Sigmoid colon (tissue), 7 donors: ENCODE measurements around the gene ANP32A. TPM values are rescaled to one million over a fixed set of nuclear protein-coding genes. Genes with fewer than 3 reads are reported as not detected.

ENCODE experiments used
- DNase-seq: peaks from one replicate; pipeline ENCODE4 v3.0.0-alpha.2; 2019
- H3K27ac ChIP-seq, 4 donors: fragments of 200-600 bp; sonication (generic); one replicate each; pipeline ENCODE4 v1.5.1; 2016 to 2019; ENCODE audit warnings: mild to moderate bottlenecking in 1 of 4
- H3K27me3 ChIP-seq, 3 donors: fragments of 200-600 bp; sonication (generic); one replicate each; pipeline ENCODE4 v1.5.1; 2019; ENCODE audit warnings: mild to moderate bottlenecking in 1 of 3
- H3K36me3 ChIP-seq, 4 donors: fragments of 200-600 bp; sonication (generic); one replicate each; pipeline ENCODE4 v1.5.1; 2016 to 2019
- H3K4me1 ChIP-seq, 4 donors: fragments of 200-600 bp; sonication (generic); one replicate each; pipeline ENCODE4 v1.5.1; 2017 to 2019
- H3K4me3 ChIP-seq, 4 donors: fragments of 200-600 bp; sonication (generic); one replicate each; pipeline ENCODE4 v1.5.1; 2017 to 2019; ENCODE audit warnings: mild to moderate bottlenecking in 2 of 4, moderate library complexity in 1 of 4
- H3K9me3 ChIP-seq, 4 donors: fragments of 200-600 bp in 3 of 4; sonication (generic) in 3 of 4; one replicate each; pipeline versions ENCODE4 v1.5.1 to v1.6.1; 2013 to 2019
- CTCF ChIP-seq, 4 experiments: fragments of 450-650 bp in 3 of 4; fragments of 200-600 bp in 1 of 4; IDR thresholded peaks; one replicate each; pipeline ENCODE4 v1.5.1; 2016 to 2019; ENCODE audit warnings: antibody characterized with exemption in 4 of 4, mild to moderate bottlenecking in 3 of 4, moderate library complexity in 2 of 4
- EP300 ChIP-seq, 4 donors: sonication (generic); formaldehyde crosslinking; IDR thresholded peaks; one replicate each; pipeline ENCODE4 v1.6.1; 2017; ENCODE audit warnings: antibody characterized with exemption in 4 of 4
- POLR2A ChIP-seq, 2 donors: fragments of 450-650 bp; IDR thresholded peaks; one replicate each; pipeline ENCODE4 v1.6.1; 2016; ENCODE audit warnings: antibody characterized with exemption in 2 of 2, mild to moderate bottlenecking in 2 of 2, moderate library complexity in 2 of 2
- POLR2AphosphoS5 ChIP-seq, 4 donors: sonication (generic); formaldehyde crosslinking; IDR thresholded peaks; one replicate each; pipeline ENCODE4 v1.6.1; 2017; ENCODE audit warnings: antibody characterized with exemption in 4 of 4
- whole genome bisulfite sequencing, 2 donors: extraction: QIAGEN DNeasy Blood & Tissue Kit; methylation state at CpG; one replicate each; pipeline ENCODE4 v1.1.7; 2013; 5-methylcytosine and 5-hydroxymethylcytosine counted together
- intact Hi-C: fragments of 100-400 bp; cut with DNase I; formaldehyde crosslinking; loops from one replicate; pipeline ENCODE4 v1.15.1; 2023
- polyA plus RNA-seq, 3 donors: library from polyadenylated mRNA; stranded (reverse); fragments of 200-250 nt; gene quantifications; one replicate each; pipeline ENCODE4 v1.2.3, GENCODE V29; 2013
- total RNA-seq, 4 donors: library from RNA; depleted of rRNA; stranded (reverse); fragments of >200 nt; gene quantifications; one replicate each; pipeline ENCODE4 v1.1.0, GENCODE V29; 2016
- donor health status: healthy with polysubstance abuse.
- donor health status: Bipolar disorder and iron deficiency.
- donor health status: healthy.

The ANP32A gene
- total and polyA plus RNA-seq, 7 donors = 37.6 to 152 (median 67.3) TPM

- Histone ChIP-seq H3K27ac (peak overlapping the region; percentile 92 to 99 (median 98)), H3K36me3 (no peaks in the 10 kb centered on the region), H3K4me1 (peaks cover 0 to 51% (median 41%) of the 10 kb centered on the region in 4 donors), H3K4me3 (peak overlapping the region; percentile 77 to 98 (median 97)), H3K27me3 (no peaks in the 10 kb centered on the region), H3K9me3 (no peaks in the 10 kb centered on the region)
- intact Hi-C loops = no loop called here
- peak; percentile 83 for DNase-seq
- TF ChIP-seq EP300 (IDR thresholded peaks at IDR 0.05) (no peak), POLR2AphosphoS5 (IDR thresholded peaks at IDR 0.05) (peak; percentile 48 to 74 (median 52))
- 0 to 1% methylated on average over 75 of the region's 75 CpGs for WGBS, 2 donors
These were observed 2.5 kb downstream of the ANP32A start for GRCh38 chr15:68818066-68818768.

GRCh38 chr15:68817304-68818065 lies 3.2 kb downstream of the ANP32A start:
- no peaks in the 10 kb centered on the region for H3K27me3 ChIP-seq
- intact Hi-C loops = no loop called here
- H3K27ac ChIP-seq = peak overlapping the region; percentile 92 to 99 (median 98)
- H3K9me3 ChIP-seq = no peaks in the 10 kb centered on the region
- DNase-seq = peak; percentile 84
- no peaks in the 10 kb centered on the region for H3K36me3 ChIP-seq
- WGBS, 2 donors = 0% methylated on average over 64 of the region's 64 CpGs
- H3K4me1 ChIP-seq = peaks cover 0 to 57% (median 47%) of the 10 kb centered on the region in 4 donors
- peak overlapping the region; percentile 77 to 98 (median 97) for H3K4me3 ChIP-seq
- TF ChIP-seq POLR2A (IDR thresholded peaks at IDR 0.05) = peak in 1 of 2 donors; percentile 24
- TF ChIP-seq POLR2AphosphoS5 (IDR thresholded peaks at IDR 0.05) = peak in 3 of 4 donors; percentile 33 to 57 (median 34)
- no peak for TF ChIP-seq EP300 (IDR thresholded peaks at IDR 0.05)

- intact Hi-C loops = no loop called here
- 1 to 3% methylated on average over 13 of the region's 13 CpGs for WGBS, 2 donors
These were observed 3.8 kb downstream of the ANP32A start for GRCh38 chr15:68816795-68817303.

GRCh38 chr15:68816158-68816557 lies 4.5 kb downstream of the ANP32A start:
- H3K9me3 ChIP-seq = no peaks in the 10 kb centered on the region
- H3K4me1 ChIP-seq = peaks cover 0 to 59% (median 47%) of the 10 kb centered on the region in 4 donors
- H3K4me3 ChIP-seq = peak overlapping the region in 1 of 4 donors; percentile 97
- no peak for DNase-seq
- 52 to 73% methylated on average over 4 of the region's 4 CpGs for WGBS, 2 donors
- H3K27ac ChIP-seq = peak overlapping the region; percentile 92 to 99 (median 98)
- intact Hi-C loops = no loop called here
- TF ChIP-seq POLR2A (IDR thresholded peaks at IDR 0.05) = no peak
- TF ChIP-seq EP300 (IDR thresholded peaks at IDR 0.05) = no peak
- no peak for TF ChIP-seq POLR2AphosphoS5 (IDR thresholded peaks at IDR 0.05)
- no peak for TF ChIP-seq CTCF (IDR thresholded peaks at IDR 0.05)
- H3K27me3 ChIP-seq = no peaks in the 10 kb centered on the region
- no peaks in the 10 kb centered on the region for H3K36me3 ChIP-seq

More at GRCh38 chr15:68816795-68817303, 3.8 kb downstream of the ANP32A start:
- no peak for DNase-seq
- H3K9me3 ChIP-seq = no peaks in the 10 kb centered on the region
- TF ChIP-seq POLR2AphosphoS5 (IDR thresholded peaks at IDR 0.05) (peak in 2 of 4 donors; percentile 29 to 51), POLR2A (IDR thresholded peaks at IDR 0.05) (no peak), EP300 (IDR thresholded peaks at IDR 0.05) (peak in 1 of 4 donors; percentile 20)
- H3K4me3 ChIP-seq = peak overlapping the region; percentile 77 to 98 (median 97)
- peaks cover 0 to 57% (median 47%) of the 10 kb centered on the region in 4 donors for H3K4me1 ChIP-seq
- H3K36me3 ChIP-seq = no peaks in the 10 kb centered on the region
- H3K27me3 ChIP-seq = no peaks in the 10 kb centered on the region
- peak overlapping the region; percentile 92 to 99 (median 98) for H3K27ac ChIP-seq

GRCh38 chr15:68815598-68815997 lies 5.1 kb downstream of the ANP32A start:
- no peaks in the 10 kb centered on the region for H3K9me3 ChIP-seq
- WGBS, 2 donors = 70 to 79% methylated on average over 4 of the region's 4 CpGs
- intact Hi-C loops = no loop called here
- DNase-seq = no peak
- no peak overlapping the region for H3K4me3 ChIP-seq
- H3K27ac ChIP-seq = peak overlapping the region in 3 of 4 donors; percentile 92 to 99 (median 97)
- peaks cover 0 to 62% (median 47%) of the 10 kb centered on the region in 4 donors for H3K4me1 ChIP-seq
- no peaks in the 10 kb centered on the region for H3K27me3 ChIP-seq
- no peak for TF ChIP-seq CTCF (IDR thresholded peaks at IDR 0.05)
- TF ChIP-seq POLR2AphosphoS5 (IDR thresholded peaks at IDR 0.05) = no peak
- no peak for TF ChIP-seq EP300 (IDR thresholded peaks at IDR 0.05)
- TF ChIP-seq POLR2A (IDR thresholded peaks at IDR 0.05) = no peak
- no peaks in the 10 kb centered on the region for H3K36me3 ChIP-seq
